Chondrocyte (in vitro differentiated cells): Measurements from ENCODE around the gene MBOAT7. TPM values are rescaled to one million over a fixed set of nuclear protein-coding genes. Genes with fewer than 3 reads are reported as not detected.

Experiments used
- DNase-seq: peaks from one replicate; pipeline ENCODE4 v3.0.0; 2021; ENCODE audit warnings: mixed read lengths, low spot score
- H3K27ac Mint-ChIP-seq: one replicate; pipeline ENCODE4 v1.8.0; 2021; ENCODE audit warnings: mild to moderate bottlenecking, moderate library complexity, mixed read lengths; ENCODE audit not compliant: unreplicated experiment
- H3K27me3 Mint-ChIP-seq: 2 replicates; pipeline ENCODE4 v1.8.0; 2021; ENCODE audit warnings: low read depth, mixed read lengths
- H3K36me3 Mint-ChIP-seq: 2 replicates; pipeline ENCODE4 v1.8.0; 2021; ENCODE audit warnings: low read depth, mixed read lengths
- H3K4me1 Mint-ChIP-seq: 2 replicates; pipeline ENCODE4 v1.8.0; 2021; ENCODE audit warnings: low read depth, mild to moderate bottlenecking, mixed read lengths
- H3K4me3 Mint-ChIP-seq: one replicate; pipeline ENCODE4 v1.8.0; 2021; ENCODE audit warnings: mild to moderate bottlenecking, moderate library complexity, mixed read lengths; ENCODE audit not compliant: unreplicated experiment
- H3K9me3 Mint-ChIP-seq: 2 replicates; pipeline ENCODE4 v1.8.0; 2021; ENCODE audit warnings: low read depth, mixed read lengths
- total RNA-seq: library from RNA; stranded (reverse); gene quantifications from 3 replicates; pipeline ENCODE4 v1.2.1, GENCODE V29; 2021
- TF ChIP-seq, protein P1 (sequence below): fragments of 200-600 bp; sonication (generic); IDR thresholded peaks from 2 replicates; pipeline ENCODE4 v1.5.0; 2021; ENCODE audit warnings: antibody characterized with exemption, mild to moderate bottlenecking, moderate library complexity

The MBOAT7 gene
- total RNA-seq, 1 donor from 2014 or later: 83.8 TPM

DNA sequence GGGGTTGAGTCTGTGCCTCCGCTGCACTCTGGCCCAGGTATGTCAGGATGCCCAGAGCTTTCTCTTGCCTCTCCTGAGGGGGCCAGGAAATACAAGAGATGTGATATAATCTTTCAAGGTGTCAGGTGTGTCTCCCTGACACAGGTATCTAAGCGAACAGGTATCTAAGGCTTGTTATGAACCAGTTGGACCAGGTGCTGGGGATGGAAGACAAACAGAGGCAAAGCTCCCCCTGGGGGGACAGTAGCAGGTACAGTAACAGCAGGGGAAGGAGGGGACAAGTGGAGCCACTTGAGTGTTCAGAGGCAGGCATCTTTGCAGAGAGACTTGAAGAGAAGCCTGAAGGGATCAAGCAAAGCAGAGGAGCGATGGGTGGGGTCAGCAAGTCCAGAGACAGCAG lies 32.4 kb downstream of the MBOAT7 start:
- peaks cover 19% of the 10 kb centered on the region for H3K36me3 Mint-ChIP-seq

DNA sequence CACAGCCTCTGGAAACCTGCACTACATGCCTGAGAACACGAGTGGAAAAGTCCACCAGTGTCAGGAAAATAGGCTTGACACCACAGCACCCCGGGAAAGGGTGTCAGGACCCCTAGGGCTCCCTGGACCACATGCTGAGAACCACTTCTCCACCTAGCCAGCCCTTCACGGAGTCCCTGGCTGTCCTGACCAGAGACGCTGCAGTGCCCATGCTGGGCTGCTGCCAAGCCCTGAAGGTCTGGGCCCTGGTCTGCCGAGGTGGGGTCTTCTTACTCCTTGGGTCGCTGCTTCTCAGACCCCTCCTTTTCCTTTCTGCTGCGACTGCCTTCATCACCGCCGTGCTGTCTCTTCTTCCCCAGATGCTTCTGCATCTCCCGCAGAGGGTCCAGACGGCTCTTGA lies 32.9 kb downstream of the MBOAT7 start:
- H3K4me1 Mint-ChIP-seq: peaks cover 36% of the 10 kb centered on the region
- no peak for DNase-seq
- H3K4me3 Mint-ChIP-seq: no peak overlapping the region
- TF ChIP-seq, protein P1, sequence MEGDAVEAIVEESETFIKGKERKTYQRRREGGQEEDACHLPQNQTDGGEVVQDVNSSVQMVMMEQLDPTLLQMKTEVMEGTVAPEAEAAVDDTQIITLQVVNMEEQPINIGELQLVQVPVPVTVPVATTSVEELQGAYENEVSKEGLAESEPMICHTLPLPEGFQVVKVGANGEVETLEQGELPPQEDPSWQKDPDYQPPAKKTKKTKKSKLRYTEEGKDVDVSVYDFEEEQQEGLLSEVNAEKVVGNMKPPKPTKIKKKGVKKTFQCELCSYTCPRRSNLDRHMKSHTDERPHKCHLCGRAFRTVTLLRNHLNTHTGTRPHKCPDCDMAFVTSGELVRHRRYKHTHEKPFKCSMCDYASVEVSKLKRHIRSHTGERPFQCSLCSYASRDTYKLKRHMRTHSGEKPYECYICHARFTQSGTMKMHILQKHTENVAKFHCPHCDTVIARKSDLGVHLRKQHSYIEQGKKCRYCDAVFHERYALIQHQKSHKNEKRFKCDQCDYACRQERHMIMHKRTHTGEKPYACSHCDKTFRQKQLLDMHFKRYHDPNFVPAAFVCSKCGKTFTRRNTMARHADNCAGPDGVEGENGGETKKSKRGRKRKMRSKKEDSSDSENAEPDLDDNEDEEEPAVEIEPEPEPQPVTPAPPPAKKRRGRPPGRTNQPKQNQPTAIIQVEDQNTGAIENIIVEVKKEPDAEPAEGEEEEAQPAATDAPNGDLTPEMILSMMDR: no peak
- no peak overlapping the region for H3K27ac Mint-ChIP-seq
- no peaks in the 10 kb centered on the region for H3K9me3 Mint-ChIP-seq
- no peaks in the 10 kb centered on the region for H3K27me3 Mint-ChIP-seq
- H3K36me3 Mint-ChIP-seq: peaks cover 22% of the 10 kb centered on the region

More for the DNA sequence above, 32.4 kb downstream of the MBOAT7 start:
- no peaks in the 10 kb centered on the region for H3K9me3 Mint-ChIP-seq
- TF ChIP-seq, protein P1: no peak
- H3K4me3 Mint-ChIP-seq: no peak overlapping the region
- peak overlapping the region; percentile 69 for H3K27ac Mint-ChIP-seq
- H3K27me3 Mint-ChIP-seq: no peaks in the 10 kb centered on the region
- no peak for DNase-seq
- peaks cover 38% of the 10 kb centered on the region for H3K4me1 Mint-ChIP-seq

DNA sequence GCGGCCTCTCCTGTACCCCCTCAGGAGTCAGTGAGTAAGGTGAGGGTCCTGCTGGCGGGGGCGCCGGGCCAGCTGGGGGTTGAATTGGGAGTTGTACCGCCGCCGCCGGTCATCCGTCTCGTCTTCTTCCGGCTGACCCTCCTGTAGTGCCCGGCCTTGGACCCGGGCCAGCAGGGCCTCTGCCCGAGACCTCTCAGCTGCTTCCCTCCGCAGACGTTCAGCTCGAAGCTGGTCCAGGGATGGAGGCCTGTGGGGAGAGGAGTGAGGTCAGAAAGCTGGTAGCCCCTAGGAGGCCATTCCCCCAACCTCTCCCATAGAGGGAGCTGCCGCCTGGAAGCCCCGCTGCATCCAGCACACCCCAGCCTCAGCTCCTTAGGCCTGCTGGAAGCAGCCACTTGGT lies 33.7 kb downstream of the MBOAT7 start:
- H3K27ac Mint-ChIP-seq: no peak overlapping the region
- H3K36me3 Mint-ChIP-seq: peaks cover 27% of the 10 kb centered on the region

DNA sequence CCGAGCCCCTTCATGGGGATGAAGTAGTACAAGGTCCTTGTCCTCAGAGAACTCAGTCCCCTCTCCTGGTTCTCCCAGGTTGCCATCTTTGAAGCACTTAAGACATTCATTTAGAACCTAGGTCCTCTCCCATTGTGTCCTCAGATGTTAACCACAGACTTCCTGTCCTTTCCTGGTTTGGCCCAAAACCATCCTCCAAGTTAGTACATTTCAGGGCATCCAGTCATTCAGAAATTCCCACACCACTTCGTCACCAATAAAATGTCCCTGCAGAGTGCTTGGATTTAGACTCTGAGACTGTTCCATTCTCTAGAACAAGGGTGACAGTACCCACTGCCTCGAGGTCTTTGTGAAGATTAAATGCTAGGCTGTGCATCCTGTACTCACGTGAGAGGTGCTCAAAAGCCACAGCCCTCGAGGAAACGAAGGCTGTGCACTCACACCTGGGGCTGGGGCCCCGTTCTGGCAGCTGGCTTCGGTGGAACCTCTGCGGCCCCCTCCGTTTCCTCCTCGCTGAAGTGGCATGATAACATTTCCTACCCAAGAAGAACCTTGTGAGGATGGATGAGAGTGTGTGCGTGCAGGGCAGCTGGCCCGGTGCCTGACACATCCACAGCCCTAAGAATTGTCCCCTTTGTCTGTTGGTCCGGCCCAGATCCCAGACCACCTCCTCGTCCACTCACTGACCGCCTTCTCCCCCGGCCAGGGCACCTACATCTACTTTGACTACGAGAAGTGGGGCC lies 34.6 kb downstream of the MBOAT7 start:
- Mint-ChIP-seq H3K9me3 (no peaks in the 10 kb centered on the region), H3K27me3 (no peaks in the 10 kb centered on the region), H3K36me3 (peaks cover 31% of the 10 kb centered on the region), H3K4me3 (no peak overlapping the region), H3K27ac (peak overlapping the region; percentile 3), H3K4me1 (peaks cover 22% of the 10 kb centered on the region)
- TF ChIP-seq, protein P1: no peak
- no peak for DNase-seq

More for the DNA sequence above, 33.7 kb downstream of the MBOAT7 start:
- no peak for DNase-seq
- Mint-ChIP-seq H3K27me3 (no peaks in the 10 kb centered on the region), H3K9me3 (no peaks in the 10 kb centered on the region), H3K4me3 (no peak overlapping the region), H3K4me1 (peaks cover 31% of the 10 kb centered on the region)
- TF ChIP-seq, protein P1: no peak

DNA sequence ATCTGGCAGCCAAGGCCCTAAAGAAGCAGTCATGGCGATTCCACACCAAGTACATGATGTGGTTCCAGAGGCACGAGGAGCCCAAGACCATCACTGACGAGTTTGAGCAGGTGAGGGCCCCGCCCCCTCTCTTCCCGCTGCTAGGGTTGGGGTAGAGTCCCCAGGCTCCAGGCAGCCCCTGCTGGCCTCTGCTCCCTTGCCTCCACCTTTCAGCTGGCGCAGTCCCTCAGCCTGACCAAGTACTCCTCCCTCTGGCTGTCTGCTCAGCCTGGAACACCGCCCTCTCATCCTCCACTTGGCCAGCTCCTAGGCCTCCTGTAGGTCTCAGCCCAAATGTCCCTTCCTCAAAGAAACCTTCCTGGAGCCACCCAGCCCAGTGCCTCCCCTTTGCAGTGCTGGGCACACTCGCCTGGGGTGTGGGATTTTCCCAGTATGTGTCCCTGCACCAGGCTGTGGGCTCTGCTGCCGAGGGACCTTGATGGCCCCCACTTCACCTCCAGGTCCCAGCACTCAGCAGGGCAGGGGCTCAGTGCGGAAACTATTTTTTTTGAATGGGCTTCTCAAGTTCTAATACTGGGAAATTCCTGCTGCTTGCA lies 35.6 kb downstream of the MBOAT7 start:
- peaks cover 36% of the 10 kb centered on the region for H3K36me3 Mint-ChIP-seq

More for the DNA sequence above, 35.6 kb downstream of the MBOAT7 start:
- no peak for DNase-seq
- Mint-ChIP-seq H3K4me3 (no peak overlapping the region), H3K9me3 (no peaks in the 10 kb centered on the region), H3K27ac (no peak overlapping the region), H3K27me3 (no peaks in the 10 kb centered on the region), H3K4me1 (peaks cover 19% of the 10 kb centered on the region)
- TF ChIP-seq, protein P1: no peak
